ENCODE data around the gene CDC42SE2. TPM values are rescaled to one million over a fixed set of nuclear protein-coding genes. Genes with fewer than 3 reads are reported as not detected.

CDC42SE2 gene
- total and polyA plus RNA-seq, 12 donors = 5.1 to 26.7 (median 19.2) TPM

DNA sequence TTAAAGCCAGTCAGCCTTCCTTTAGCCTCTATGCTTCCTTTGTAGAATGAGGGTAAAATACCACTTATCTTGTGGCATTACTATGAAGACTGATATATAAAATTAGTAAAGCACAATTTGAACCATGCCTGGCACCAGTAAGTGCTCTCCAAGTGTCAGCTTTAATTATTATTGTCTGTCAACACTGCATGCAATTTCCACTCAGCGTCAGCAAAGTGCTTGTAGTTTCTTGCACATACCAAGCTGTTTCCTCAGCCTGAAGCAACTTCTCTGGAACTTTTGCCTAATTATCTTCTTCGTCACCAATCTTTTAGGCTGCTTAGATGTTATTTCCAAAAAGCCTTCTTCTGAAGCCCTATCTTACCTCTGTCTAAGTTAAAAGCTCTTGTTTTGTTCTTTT is 177.3 kb downstream of the CDC42SE2 start:
- Histone ChIP-seq H3K27ac (no peak overlapping the region), H3K4me3 (no peak overlapping the region), H3K27me3 (no peaks in the 10 kb centered on the region), H3K36me3 (replicated peaks in 1 of 2) (peaks cover 0 to 32% of the 10 kb centered on the region in 2 donors), H3K9me3 (replicated peaks in 1 of 3) (no peaks in the 10 kb centered on the region), H3K4me1 (replicated peaks in 1 of 2) (peaks cover 0 to 11% of the 10 kb centered on the region in 2 donors)
- intact Hi-C loops (cut with DNase I) = no loop called here
- WGBS, 4 donors = 83 to 98% (median 93%) methylated on average over 2 of the region's 2 CpGs
- TF ChIP-seq, protein P1, sequence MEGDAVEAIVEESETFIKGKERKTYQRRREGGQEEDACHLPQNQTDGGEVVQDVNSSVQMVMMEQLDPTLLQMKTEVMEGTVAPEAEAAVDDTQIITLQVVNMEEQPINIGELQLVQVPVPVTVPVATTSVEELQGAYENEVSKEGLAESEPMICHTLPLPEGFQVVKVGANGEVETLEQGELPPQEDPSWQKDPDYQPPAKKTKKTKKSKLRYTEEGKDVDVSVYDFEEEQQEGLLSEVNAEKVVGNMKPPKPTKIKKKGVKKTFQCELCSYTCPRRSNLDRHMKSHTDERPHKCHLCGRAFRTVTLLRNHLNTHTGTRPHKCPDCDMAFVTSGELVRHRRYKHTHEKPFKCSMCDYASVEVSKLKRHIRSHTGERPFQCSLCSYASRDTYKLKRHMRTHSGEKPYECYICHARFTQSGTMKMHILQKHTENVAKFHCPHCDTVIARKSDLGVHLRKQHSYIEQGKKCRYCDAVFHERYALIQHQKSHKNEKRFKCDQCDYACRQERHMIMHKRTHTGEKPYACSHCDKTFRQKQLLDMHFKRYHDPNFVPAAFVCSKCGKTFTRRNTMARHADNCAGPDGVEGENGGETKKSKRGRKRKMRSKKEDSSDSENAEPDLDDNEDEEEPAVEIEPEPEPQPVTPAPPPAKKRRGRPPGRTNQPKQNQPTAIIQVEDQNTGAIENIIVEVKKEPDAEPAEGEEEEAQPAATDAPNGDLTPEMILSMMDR (IDR thresholded peaks at IDR 0.05) = no peak
- no peak for TF ChIP-seq POLR2A (IDR thresholded peaks at IDR 0.05)
- DNase-seq = no peak

Small RNAs within 50 kb of the gene (small RNA-seq; reads per million reads assigned to genes)
- gene AC004777.1 (0 reads per million in 2 donors), gene RF02271 (0 reads per million in 2 donors)

Other genes starting within 250 kb of the CDC42SE2 start
- gene HINT1, start 98.8 kb upstream of the CDC42SE2 start, total RNA-seq = 100 to 1,000 TPM in 8 of 9 donors, 10 to 100 TPM in 1; 94.2 to 269 (median 185) TPM
- gene HINT1, start 98.8 kb upstream of the CDC42SE2 start, polyA plus RNA-seq = 100 to 1,000 TPM; 109 to 227 (median 138) TPM
- 10 to 100 TPM in 6 of 9 donors, 1 to 10 TPM in 3; 3.0 to 14.5 (median 10.6) TPM for gene LYRM7, start 93.1 kb upstream of the CDC42SE2 start, total RNA-seq
- 10 to 100 TPM in 1 of 3 donors, 1 to 10 TPM in 2; 2.0 to 14.5 (median 3.1) TPM for gene LYRM7, start 93.1 kb upstream of the CDC42SE2 start, polyA plus RNA-seq

All from adrenal gland (tissue), 12 donors.